Neutrophil (primary cell): ENCODE measurements around the gene CCDC92B.

Experiments used
- H3K27ac ChIP-seq: fragments of 200-600 bp; sonication (generic); 2 replicates; pipeline ENCODE4 v1.5.1; 2016; ENCODE audit warnings: mild to moderate bottlenecking, moderate library complexity
- H3K27me3 ChIP-seq: fragments of 200-600 bp; sonication (generic); 2 replicates; pipeline ENCODE4 v1.6.0; 2016; ENCODE audit warnings: mild to moderate bottlenecking
- H3K36me3 ChIP-seq: fragments of 200-600 bp; sonication (generic); 2 replicates; pipeline ENCODE4 v1.5.1; 2017
- H3K4me1 ChIP-seq, 2 experiments: fragments of 200-600 bp in 1 of 2; sonication (generic) in 1 of 2; 1 replicate in 1 of 2; 2 replicates in 1 of 2; pipeline versions ENCODE4 v1.5.1 to v1.6.1; 2013 to 2016; ENCODE audit warnings: low read depth in 1 of 2, low read length in 1 of 2, mild to moderate bottlenecking in 1 of 2, moderate library complexity in 1 of 2; ENCODE audit not compliant: control insufficient read depth in 1 of 2, insufficient read depth in 1 of 2
- H3K4me3 ChIP-seq, 2 experiments: fragments of 200-600 bp in 1 of 2; sonication (generic) in 1 of 2; 1 replicate in 1 of 2; 2 replicates in 1 of 2; pipeline ENCODE4 v1.5.1; 2013 to 2016; ENCODE audit warnings: low read depth in 1 of 2, low read length in 1 of 2, mild to moderate bottlenecking in 1 of 2, moderate library complexity in 1 of 2
- H3K9me3 ChIP-seq: fragments of 200-600 bp; sonication (generic); 2 replicates; pipeline ENCODE4 v1.5.1; 2016
- CTCF ChIP-seq: fragments of 200-600 bp; sonication (generic); IDR thresholded peaks from 2 replicates; pipeline ENCODE4 v1.5.1; 2016; ENCODE audit warnings: antibody characterized with exemption

Gene CCDC92B

GRCh38 chr17:2710803-2711607 lies 38.4 kb downstream of the CCDC92B start:
- H3K9me3 ChIP-seq = no peaks in the 10 kb centered on the region
- no peak for TF ChIP-seq CTCF
- H3K27me3 ChIP-seq = no peaks in the 10 kb centered on the region
- H3K36me3 ChIP-seq = no peaks in the 10 kb centered on the region
- peak overlapping the region; percentile 75 to 86 for H3K4me3 ChIP-seq
- peaks cover 23 to 26% of the 10 kb centered on the region in 2 experiments for H3K4me1 ChIP-seq
- H3K27ac ChIP-seq = peak overlapping the region; percentile 71

GRCh38 chr17:2710071-2710802 lies 39.2 kb downstream of the CCDC92B start:
- peak overlapping the region; percentile 75 to 86 for H3K4me3 ChIP-seq
- H3K4me1 ChIP-seq = peaks cover 23 to 26% of the 10 kb centered on the region in 2 experiments
- H3K27ac ChIP-seq = no peak overlapping the region
- H3K36me3 ChIP-seq = no peaks in the 10 kb centered on the region
- no peak for TF ChIP-seq CTCF
- no peaks in the 10 kb centered on the region for H3K27me3 ChIP-seq
- H3K9me3 ChIP-seq = no peaks in the 10 kb centered on the region

DNA sequence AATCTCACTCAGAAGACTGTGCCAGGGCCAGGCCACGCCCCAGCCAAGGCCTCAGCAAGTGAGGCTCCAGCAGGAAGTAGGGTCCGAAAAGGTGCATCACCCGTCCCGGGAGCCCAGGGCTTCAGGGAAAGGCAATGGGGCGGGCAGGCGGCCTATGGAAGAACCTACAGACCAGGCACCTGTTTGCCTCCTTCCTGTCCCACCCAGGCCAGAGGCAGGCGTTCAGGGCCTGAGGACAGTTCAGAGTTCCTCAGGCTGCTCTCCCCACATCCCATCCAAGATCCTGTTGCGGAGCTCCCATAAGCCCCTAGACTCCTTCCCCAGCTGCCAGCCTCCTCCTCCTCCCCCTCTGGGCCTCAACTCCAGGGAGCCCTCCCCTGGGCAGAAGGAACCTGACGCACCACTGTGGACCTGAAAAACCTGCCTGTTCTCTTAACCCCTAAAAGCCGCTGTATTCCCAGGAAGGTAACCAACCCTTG lies 40.2 kb downstream of the CCDC92B start:
- Histone ChIP-seq H3K4me1 (peaks cover 23 to 26% of the 10 kb centered on the region in 2 experiments), H3K27ac (no peak overlapping the region)

DNA sequence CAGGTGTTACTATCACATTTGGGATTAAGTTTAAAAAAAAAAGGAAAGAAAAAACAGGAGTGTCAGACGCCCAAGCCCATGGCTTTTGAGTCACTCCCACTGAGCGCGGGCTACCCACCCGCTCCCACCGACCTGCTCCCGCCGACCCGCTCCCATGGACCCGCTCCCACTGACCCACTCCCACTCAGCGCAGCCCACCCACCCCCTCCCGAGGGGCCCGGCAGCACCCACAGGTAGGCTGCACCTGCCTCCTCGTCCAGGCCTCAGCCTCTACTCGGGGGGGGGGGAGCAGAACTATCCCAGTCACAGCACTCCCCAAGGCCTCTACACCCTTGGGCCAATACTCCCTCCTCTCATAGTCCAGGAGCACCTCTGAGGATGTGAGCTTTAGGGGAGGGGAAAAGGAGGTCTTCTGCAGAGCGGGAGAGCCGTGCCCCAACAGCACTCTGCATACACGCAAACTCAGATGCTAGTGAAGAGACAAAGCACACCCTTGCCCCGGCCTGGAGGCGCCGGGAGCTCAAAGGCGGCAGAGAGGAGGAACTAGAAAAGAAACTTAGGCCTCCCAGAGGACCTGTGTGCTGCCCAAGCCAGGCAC lies 40.8 kb downstream of the CCDC92B start:
- H3K27me3 ChIP-seq = no peaks in the 10 kb centered on the region
- TF ChIP-seq CTCF = no peak
- H3K9me3 ChIP-seq = no peaks in the 10 kb centered on the region
- no peak overlapping the region for H3K27ac ChIP-seq
- H3K36me3 ChIP-seq = no peaks in the 10 kb centered on the region
- H3K4me3 ChIP-seq = no peak overlapping the region
- H3K4me1 ChIP-seq = peaks cover 23 to 26% of the 10 kb centered on the region in 2 experiments

More for the DNA sequence above, 40.2 kb downstream of the CCDC92B start:
- H3K4me3 ChIP-seq = no peak overlapping the region
- no peak for TF ChIP-seq CTCF
- H3K27me3 ChIP-seq = no peaks in the 10 kb centered on the region
- H3K9me3 ChIP-seq = no peaks in the 10 kb centered on the region
- no peaks in the 10 kb centered on the region for H3K36me3 ChIP-seq

DNA sequence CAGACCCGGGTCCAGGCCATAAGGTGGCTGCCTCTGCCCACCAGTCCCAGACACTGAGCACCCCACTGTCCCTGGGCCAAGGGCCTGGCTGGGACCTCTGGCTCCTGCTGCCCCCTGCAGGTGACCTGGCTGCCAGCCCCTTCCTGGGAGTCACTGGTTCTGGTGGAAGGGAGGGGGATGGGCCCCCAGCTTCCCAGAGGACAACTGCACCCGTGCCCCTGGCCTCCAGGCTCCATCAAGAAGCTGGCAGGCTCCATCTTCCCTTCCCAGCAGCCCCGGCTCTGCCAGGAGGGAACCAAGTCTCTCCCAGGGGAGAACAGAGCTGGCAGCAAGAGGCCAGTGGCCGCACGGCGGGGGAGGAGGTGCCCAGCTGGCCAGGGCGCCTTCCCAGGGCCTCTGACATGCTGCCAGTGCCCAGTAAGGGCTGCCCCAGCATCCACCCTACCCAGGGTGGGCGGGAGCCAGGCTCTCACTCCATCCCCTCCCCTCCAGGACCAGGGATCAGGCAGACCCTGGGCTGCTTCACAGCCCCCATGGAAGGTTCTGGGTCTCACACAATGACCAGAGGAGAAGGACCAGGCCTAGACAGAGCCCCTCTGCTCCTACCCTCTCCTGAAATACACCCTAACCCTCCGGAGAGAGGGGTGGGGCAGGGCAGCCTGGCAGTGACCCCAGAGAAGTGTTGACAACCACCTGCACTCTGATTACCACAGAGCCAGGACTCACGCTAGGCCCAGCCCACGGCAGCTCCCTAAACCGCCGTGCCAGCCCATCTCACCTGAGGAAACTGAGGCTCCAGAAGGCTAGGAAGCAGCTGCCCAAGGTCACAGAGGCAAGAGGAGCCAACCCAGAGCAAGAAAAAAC lies 41.5 kb downstream of the CCDC92B start:
- Histone ChIP-seq H3K4me3 (no peak overlapping the region), H3K36me3 (no peaks in the 10 kb centered on the region), H3K27me3 (no peaks in the 10 kb centered on the region), H3K4me1 (peaks cover 23 to 26% of the 10 kb centered on the region in 2 experiments), H3K27ac (no peak overlapping the region), H3K9me3 (no peaks in the 10 kb centered on the region)
- no peak for TF ChIP-seq CTCF
